Activated CD4-positive, CD25-positive, alpha-beta regulatory T cell treated with anti-CD3 and anti-CD28 coated beads, Interleukin-2, amount 50 U/mL, for 24 hours (primary cell): ENCODE data around the gene ADGRD1.

Experiments used
- ATAC-seq, 2 donors: fragments of 150-1000 bp; cut with Tn5 transposase; one replicate each; pipeline ENCODE4 v1.10.0; 2021; ENCODE audit warnings: mild to moderate bottlenecking in 1 of 2, moderate library complexity in 1 of 2

The ADGRD1 gene

DNA sequence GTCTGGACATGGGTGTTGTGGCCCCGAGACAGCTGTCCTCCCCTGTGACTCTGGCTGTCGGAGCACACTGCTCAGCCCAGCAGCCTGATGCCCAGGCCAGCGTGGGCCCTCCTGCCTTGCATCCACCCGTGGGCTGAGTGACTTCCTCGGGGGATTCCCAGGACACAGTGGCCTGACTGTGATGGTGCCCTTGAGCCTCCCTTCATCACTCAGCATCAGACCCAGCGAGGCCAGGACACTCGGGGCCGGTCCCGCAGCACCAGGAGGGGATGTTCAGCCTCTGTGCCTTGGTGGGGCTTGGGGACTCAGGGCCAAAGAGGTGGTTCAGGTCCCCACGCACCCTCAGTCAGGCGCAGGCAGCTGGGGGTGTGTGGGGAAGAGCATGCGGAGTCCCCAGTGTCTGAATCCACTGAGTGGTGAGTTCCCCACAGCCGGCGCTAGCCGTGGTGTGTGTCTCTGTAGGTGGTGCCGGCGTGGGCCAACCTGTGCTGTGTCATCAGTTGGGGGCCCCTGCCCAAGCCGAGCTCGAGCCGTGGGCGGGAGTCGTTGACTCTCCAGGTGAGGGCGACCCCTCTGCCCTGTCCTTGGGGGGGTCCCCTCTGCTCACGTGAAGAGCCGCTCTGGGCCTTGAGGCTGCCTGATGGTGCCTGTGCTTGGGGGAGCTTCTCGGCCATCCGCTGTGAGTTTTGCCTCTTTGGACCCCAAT lies 185.8 kb downstream of the ADGRD1 start:
- no peak for ATAC-seq

- ATAC-seq = no peak
Measured at GRCh38 chr12:131140069-131140435, 186.3 kb downstream of the ADGRD1 start.

GRCh38 chr12:131140697-131141096 lies 187.0 kb downstream of the ADGRD1 start:
- ATAC-seq = no peak

- ATAC-seq = no peak
Measured at GRCh38 chr12:131141514-131141913, 187.8 kb downstream of the ADGRD1 start.

DNA sequence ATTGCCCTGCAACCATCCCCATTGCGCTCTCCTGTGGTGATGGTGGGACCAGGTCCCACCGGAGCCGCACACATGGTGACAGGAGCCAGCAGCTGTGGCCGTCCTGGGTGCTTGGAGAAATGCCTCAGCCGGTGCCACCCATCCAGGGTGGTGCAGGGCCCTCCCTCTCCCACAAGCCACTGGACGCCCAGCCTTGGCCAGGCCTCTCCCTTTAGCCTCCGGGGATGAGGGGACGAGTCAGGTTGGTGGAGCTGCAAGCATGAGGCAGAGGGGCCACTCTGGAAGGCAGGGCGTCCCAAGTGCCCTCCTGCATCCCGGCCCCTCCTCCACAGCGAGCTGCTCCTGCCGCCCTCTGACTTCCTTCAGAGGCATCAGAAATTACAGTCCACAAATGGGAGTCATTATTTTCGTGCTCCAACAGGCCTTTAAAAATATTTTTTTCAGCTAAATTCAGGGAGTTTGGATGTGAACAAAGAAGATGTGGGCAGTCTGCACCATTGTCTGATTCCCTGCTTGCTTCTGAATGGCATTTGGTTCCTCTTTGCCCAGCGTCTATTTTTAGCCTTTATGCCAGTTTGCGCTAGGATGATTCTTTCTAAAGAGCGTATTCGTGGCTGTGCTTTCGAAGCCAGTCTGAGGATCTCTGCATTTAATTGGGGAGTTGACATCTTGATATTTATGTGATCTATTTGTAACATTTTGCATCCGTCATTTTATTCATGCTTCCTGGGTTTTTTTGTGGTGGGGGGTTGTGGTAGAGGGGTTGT lies 189.4 kb downstream of the ADGRD1 start:
- no peak for ATAC-seq

DNA sequence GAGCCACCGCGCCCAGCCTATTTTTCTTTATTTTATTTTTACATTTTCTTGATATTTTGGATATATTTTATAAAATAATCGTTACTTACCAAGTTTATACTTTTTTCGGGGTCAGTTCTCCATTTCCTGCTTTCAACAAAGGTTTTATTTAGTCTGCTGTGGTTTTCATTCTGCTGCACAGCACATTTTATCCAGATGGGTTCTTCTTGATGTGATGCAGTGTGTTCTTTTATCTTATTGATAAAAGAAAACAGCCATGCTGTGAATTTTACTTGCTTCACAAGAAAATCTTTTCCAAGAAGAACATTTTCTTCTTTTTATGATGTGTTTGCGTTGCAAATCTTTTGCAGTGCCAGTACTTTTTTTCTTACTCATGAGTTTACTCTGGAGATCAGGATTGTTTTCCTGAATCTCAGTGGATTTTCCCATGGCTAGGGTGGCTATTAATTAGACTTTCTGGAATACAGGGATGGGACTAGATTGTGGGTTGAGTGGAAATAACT lies 192.5 kb downstream of the ADGRD1 start:
- no peak for ATAC-seq

DNA sequence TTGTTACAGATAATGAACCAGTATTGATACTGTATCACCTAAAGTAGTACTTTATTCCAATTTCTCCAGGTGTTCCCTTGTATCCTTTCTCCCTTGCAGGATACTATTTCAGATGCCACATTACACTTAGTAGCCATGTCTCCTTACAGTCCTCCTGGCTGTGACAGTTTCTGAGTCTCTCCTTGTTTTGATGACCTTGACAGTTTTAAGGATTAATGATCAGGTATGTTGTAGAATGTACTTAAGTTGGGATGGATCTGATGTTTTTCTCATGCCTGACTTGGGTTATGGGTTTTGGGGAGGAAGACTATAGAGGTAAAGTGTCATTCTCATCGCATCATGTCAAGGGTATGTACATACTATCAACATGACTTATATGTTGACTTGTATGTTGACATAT lies 193.6 kb downstream of the ADGRD1 start:
- ATAC-seq = no peak

DNA sequence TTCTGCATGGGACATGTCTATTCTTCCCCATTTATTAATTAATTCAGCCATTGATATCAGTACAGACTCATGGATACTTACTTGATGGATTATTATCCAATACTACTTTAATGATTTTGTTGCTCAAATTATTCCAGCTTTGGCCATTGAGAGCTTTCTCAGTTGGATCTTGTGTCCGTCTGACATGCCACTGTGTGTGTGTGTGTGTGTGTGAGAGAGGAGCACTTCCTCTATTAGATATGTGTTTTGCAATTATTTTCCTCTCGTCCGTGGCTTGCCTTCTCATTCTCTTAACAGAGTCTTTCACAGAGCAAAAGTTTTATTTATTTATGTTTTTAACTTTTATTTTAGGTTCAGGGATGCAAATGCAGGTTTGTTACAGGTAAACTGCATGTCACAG lies 194.2 kb downstream of the ADGRD1 start:
- ATAC-seq = no peak

- no peak for ATAC-seq
Measured at GRCh38 chr12:131151558-131152345, 198.0 kb downstream of the ADGRD1 start.

DNA sequence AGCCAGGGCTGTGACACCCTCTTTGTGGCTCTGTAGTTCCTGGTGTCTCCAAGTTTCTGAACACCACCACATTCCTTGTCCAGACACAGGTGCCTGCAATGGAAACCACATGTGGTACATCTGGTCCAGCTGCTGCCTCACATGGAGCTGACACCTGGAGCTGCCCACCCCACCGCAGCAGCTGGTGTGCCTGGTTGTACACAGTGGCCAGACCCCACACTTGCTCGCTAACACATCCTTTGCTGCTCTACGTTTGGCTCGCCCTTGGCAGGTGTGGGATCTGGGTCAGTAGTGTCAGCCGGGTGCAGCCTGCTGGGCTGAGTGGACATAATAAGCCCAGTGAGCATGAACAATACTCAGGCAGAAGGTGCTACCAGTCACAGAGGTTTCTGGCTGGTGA lies 198.9 kb downstream of the ADGRD1 start:
- ATAC-seq = no peak

GRCh38 chr12:131153016-131153415 lies 199.3 kb downstream of the ADGRD1 start:
- ATAC-seq = no peak

GRCh38 chr12:131153956-131154355 lies 200.2 kb downstream of the ADGRD1 start:
- no peak for ATAC-seq

DNA sequence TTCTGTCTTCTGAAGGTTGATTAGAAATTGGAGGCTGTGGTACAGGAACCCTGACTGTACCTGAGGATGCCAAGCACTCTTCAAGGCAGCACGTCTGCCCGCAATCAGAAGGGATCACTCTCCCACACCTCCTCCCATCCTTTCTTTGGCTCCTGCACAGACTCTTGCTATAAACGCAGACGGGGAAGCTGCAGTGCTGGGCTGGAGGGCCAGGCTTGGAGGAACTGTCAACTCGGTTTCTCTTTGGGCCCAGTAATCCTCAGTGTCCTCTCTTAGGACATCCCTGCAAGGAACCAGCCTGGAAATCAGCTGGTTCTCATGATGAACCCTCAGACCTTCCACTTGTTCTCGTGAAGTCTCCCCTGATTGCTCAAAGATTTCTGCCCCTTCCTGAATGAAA lies 201.4 kb downstream of the ADGRD1 start:
- ATAC-seq = no peak

DNA sequence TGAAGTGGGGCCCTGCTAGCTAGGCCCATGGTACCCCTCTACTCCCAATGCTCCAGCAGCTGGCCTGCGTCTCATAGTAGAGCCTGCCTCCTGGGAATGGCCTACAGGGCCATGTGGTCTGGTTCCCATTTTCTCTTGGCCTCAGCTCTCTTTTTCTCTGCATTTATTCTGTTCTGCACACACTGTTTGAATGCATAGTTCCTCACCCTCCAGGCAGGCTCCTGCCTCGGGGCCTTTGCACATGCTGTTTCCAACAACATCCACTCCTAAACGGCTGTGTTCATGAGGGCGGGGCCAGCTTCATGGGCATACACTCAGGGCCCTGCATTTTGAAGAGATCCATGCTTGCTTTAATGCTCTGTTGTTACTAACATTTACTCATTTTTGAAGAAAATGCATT lies 204.0 kb downstream of the ADGRD1 start:
- ATAC-seq = no peak

GRCh38 chr12:131159660-131160059 lies 206.0 kb downstream of the ADGRD1 start:
- ATAC-seq = no peak

DNA sequence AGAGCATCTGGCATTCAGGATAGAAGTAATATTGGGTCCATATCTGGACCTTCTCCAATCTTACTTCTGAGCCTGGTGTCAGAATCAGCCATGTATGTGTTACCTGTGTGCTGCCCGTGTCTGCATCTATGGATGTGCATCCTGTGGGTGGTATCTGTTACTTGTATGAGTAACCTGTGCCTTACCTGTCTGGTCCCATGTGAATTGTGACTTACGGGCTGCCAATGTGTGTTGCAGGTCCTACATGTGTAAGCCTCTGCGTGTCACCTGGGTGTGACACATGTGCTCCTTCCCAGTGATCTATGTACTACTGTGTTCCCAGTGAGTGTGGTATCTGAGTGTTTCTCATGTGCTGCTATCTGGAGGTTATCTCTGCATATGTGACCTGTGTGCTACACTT lies 208.4 kb downstream of the ADGRD1 start:
- ATAC-seq = no peak

DNA sequence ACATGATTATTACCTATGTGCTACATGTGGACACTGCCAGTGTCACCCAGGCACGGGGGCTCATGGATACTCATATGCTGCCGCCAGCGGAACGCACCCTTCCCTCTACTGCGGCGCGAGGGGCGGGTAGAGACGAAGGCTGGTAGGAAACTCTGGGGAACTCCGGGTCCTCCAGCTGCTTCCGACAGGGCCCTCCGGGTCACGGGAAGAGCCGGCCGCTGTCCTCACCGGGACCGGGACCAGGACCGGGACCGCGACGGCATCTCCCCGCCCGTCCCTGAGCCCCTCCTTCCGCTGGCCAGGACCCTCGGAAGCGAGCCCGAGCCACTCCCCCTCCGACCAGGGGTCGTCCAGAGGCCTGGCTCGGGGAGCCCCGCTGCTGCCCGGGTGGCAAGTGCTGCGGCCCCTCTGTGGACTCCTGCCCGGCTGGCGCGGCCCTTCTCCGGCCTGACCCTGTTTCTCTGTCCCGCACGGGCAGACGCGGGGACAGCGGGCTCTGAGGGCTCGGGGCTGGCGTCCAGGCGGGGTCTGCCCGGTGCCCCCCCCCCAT lies 209.6 kb downstream of the ADGRD1 start:
- ATAC-seq = no peak

DNA sequence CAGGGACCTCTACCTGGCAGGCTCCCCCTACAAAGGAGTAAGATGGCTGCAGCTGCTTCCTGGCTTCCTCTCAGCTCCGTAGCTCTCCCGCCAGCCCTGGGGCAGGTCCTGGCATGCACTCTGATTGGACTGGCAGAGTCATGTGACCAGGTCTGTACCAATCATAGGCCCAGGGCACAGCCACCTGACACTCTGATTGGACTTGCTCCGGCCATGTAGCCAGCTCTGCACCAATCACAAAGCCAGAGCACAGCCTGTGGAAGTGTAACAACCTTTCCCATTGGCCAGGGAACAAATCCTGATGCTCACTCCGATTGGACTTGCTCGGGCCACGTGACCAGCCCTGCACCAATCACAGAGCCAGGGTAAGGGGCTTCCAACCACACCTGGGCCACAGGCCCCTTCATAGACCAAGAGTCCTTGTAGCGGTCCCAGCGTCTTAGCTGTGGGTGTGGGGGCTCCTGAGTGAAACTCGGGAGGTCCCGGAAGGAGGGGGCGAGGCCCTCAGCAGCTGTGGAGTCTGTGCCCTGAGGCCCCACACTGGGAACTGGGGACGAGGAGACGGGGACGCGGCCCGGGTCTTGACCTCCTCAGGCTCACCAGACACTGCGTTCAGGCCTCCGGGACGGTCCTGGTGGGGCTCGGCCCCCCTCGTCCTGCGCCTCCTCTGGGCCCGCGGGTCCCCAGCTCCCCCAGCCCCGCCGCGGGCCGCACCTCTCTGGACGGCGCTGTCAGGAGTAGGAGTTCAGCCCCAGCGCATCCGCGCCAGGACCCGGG lies 210.6 kb downstream of the ADGRD1 start:
- no peak for ATAC-seq

- ATAC-seq = no peak
Measured at GRCh38 chr12:131166717-131167116, 213.0 kb downstream of the ADGRD1 start.

- no peak for ATAC-seq
Measured at GRCh38 chr12:131167334-131167733, 213.6 kb downstream of the ADGRD1 start.

DNA sequence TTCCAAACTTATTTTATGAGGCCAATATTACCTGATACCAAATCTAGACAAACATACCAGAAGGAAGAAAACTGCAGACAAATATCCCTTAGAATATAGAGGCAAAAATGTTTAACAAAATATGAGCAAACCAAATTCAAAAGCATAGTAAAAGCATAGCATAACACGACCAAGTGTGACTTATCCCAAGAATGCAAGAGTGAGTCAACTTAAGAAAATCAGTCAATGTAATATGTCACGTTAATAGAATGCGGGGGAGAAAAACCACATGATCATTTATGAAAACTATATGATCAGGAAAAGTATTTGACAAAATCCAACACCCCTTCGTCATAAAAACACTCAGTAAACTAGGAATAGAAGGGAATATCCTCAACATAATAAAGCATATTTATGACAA lies 217.3 kb downstream of the ADGRD1 start:
- ATAC-seq = no peak

- ATAC-seq = no peak
Measured at GRCh38 chr12:131174901-131175300, 221.2 kb downstream of the ADGRD1 start.
